Activated CD4-positive, alpha-beta T cell treated with anti-CD3 and anti-CD28 coated beads, Interleukin-2, amount 10 ng/mL, durations not matched to agents 7 days and 5 days (primary cell): Measurements from ENCODE around the gene IL7R. TPM values are rescaled to one million over a fixed set of nuclear protein-coding genes. Genes with fewer than 3 reads are reported as not detected.
"Not testable (repeated sequence)": the region's sequence is repeated elsewhere in the genome, so short reads cannot be mapped to it uniquely, and the experiment has no call there.

Experiments
- CTCF ChIA-PET: fragments of 350-600 bp; sonication (Branson Sonifier 250); formaldehyde crosslinking; loops from one replicate; lab custom pipeline; 2021; ENCODE audit warnings: antibody characterized with exemption; lab: Charles Lee
- POLR2A ChIA-PET: fragments of 350-600 bp; sonication (Branson Sonifier 250); formaldehyde crosslinking; loops from one replicate; lab custom pipeline; 2021; ENCODE audit warnings: antibody characterized with exemption; lab: Charles Lee
- DNase-seq: peaks from one replicate; pipeline ENCODE4 v3.0.0-alpha.2; 2020
- H3K27ac Mint-ChIP-seq: one replicate; pipeline ENCODE4 v1.8.0; 2021; ENCODE audit warnings: mild to moderate bottlenecking, moderate library complexity, mixed read lengths
- H3K27me3 Mint-ChIP-seq: one replicate; pipeline ENCODE4 v1.8.0; 2021; ENCODE audit warnings: mixed read lengths
- H3K36me3 Mint-ChIP-seq: one replicate; pipeline ENCODE4 v1.8.0; 2021; ENCODE audit warnings: low read depth, mixed read lengths
- H3K4me1 Mint-ChIP-seq: one replicate; pipeline ENCODE4 v1.8.0; 2021; ENCODE audit warnings: mixed read lengths
- H3K4me3 Mint-ChIP-seq: one replicate; pipeline ENCODE4 v1.8.0; 2021; ENCODE audit warnings: mild to moderate bottlenecking, moderate library complexity, mixed read lengths
- H3K9me3 Mint-ChIP-seq: one replicate; pipeline ENCODE4 v1.8.0; 2021; ENCODE audit warnings: mixed read lengths
- total RNA-seq, 2 experiments: library from RNA; stranded (reverse); gene quantifications; one replicate each; pipeline ENCODE4 v1.2.3, GENCODE V29; 2021

The IL7R gene
- total RNA-seq, 2 experiments from 2014 or later: 451 to 533 TPM

GRCh38 chr5:35878079-35878478, 21.4 kb downstream of the IL7R start:
- H3K27me3 Mint-ChIP-seq: no peaks in the 10 kb centered on the region
- H3K36me3 Mint-ChIP-seq: peaks cover 91% of the 10 kb centered on the region
- H3K4me1 Mint-ChIP-seq: peaks cover 88% of the 10 kb centered on the region
- H3K27ac Mint-ChIP-seq: peak overlapping the region; percentile 11
- ChIA-PET POLR2A (no interaction called here), CTCF (no interaction called here)
- DNase-seq: no peak
- H3K9me3 Mint-ChIP-seq: no peaks in the 10 kb centered on the region
- H3K4me3 Mint-ChIP-seq: no peak overlapping the region

- ChIA-PET POLR2A (interaction anchor here (0.7 kb wide), 1 partner anchor 95 kb away, joined by 4 read pairs; no protein-coding TSS in a partner anchor), CTCF (interaction anchor here (1.2 kb wide), 1 partner anchor 20 kb away, joined by 4 read pairs; no protein-coding TSS in a partner anchor)
- H3K36me3 Mint-ChIP-seq: peaks cover 86% of the 10 kb centered on the region
- no peaks in the 10 kb centered on the region for H3K9me3 Mint-ChIP-seq
- no peak for DNase-seq
- H3K4me3 Mint-ChIP-seq: no peak overlapping the region
- peak overlapping the region; percentile 67 for H3K27ac Mint-ChIP-seq
- H3K4me1 Mint-ChIP-seq: peaks cover 88% of the 10 kb centered on the region
- H3K27me3 Mint-ChIP-seq: no peaks in the 10 kb centered on the region
Observed at GRCh38 chr5:35879096-35879495, 22.4 kb downstream of the IL7R start.

- H3K36me3 Mint-ChIP-seq: peaks cover 82% of the 10 kb centered on the region
- ChIA-PET CTCF (interaction anchor here (1.0 to 1.3 kb wide), 4 partner anchors 10 to 47 kb away, joined by 3 to 5 read pairs (median 4); no protein-coding TSS in a partner anchor), POLR2A (interaction anchor here (0.7 kb wide), 1 partner anchor 96 kb away, joined by 4 read pairs; no protein-coding TSS in a partner anchor)
- no peak overlapping the region for H3K4me3 Mint-ChIP-seq
- no peak overlapping the region for H3K27ac Mint-ChIP-seq
- H3K9me3 Mint-ChIP-seq: no peaks in the 10 kb centered on the region
- H3K27me3 Mint-ChIP-seq: no peaks in the 10 kb centered on the region
- no peak for DNase-seq
- H3K4me1 Mint-ChIP-seq: peaks cover 87% of the 10 kb centered on the region
Observed at GRCh38 chr5:35879649-35880048, 23.0 kb downstream of the IL7R start.

- no peak for DNase-seq
- ChIA-PET POLR2A (no interaction called here), CTCF (interaction anchor here (0.7 to 1.3 kb wide), 7 partner anchors 9 to 101 kb away, joined by 3 to 6 read pairs (median 3); partner anchors contain the start of gene IL7R)
- H3K9me3 Mint-ChIP-seq: no peaks in the 10 kb centered on the region
- no peaks in the 10 kb centered on the region for H3K27me3 Mint-ChIP-seq
- peaks cover 84% of the 10 kb centered on the region for H3K4me1 Mint-ChIP-seq
- H3K4me3 Mint-ChIP-seq: no peak overlapping the region
- H3K36me3 Mint-ChIP-seq: peaks cover 77% of the 10 kb centered on the region
- peak overlapping the region; percentile 63 for H3K27ac Mint-ChIP-seq
Observed at GRCh38 chr5:35880156-35880555, 23.5 kb downstream of the IL7R start.

GRCh38 chr5:35881758-35882157, 25.1 kb downstream of the IL7R start:
- ChIA-PET CTCF (interaction anchor here (1.1 to 1.5 kb wide), 9 partner anchors 9 to 61 kb away, joined by 3 to 6 read pairs (median 4); partner anchors contain the start of gene IL7R), POLR2A (interaction anchor here (0.6 to 1.1 kb wide), 2 partner anchors 20 to 22 kb away, joined by 3 read pairs; no protein-coding TSS in a partner anchor)
- DNase-seq: no peak
- no peak overlapping the region for H3K27ac Mint-ChIP-seq
- H3K36me3 Mint-ChIP-seq: peaks cover 61% of the 10 kb centered on the region
- no peaks in the 10 kb centered on the region for H3K27me3 Mint-ChIP-seq
- no peak overlapping the region for H3K4me3 Mint-ChIP-seq
- peaks cover 69% of the 10 kb centered on the region for H3K4me1 Mint-ChIP-seq
- no peaks in the 10 kb centered on the region for H3K9me3 Mint-ChIP-seq

GRCh38 chr5:35884191-35884769, 27.6 kb downstream of the IL7R start:
- Mint-ChIP-seq H3K4me3 (no peak overlapping the region), H3K9me3 (no peaks in the 10 kb centered on the region), H3K27me3 (no peaks in the 10 kb centered on the region), H3K36me3 (peaks cover 36% of the 10 kb centered on the region), H3K4me1 (peaks cover 44% of the 10 kb centered on the region), H3K27ac (peak overlapping the region; percentile 26)
- DNase-seq: no peak
- POLR2A ChIA-PET: no interaction called here
- CTCF ChIA-PET: interaction anchor here (0.7 kb wide), 1 partner anchor 42 kb away, joined by 3 read pairs; no protein-coding TSS in a partner anchor

- H3K4me1 Mint-ChIP-seq: peaks cover 39% of the 10 kb centered on the region
- CTCF ChIA-PET: interaction anchor here (0.7 to 1.1 kb wide), 2 partner anchors 10 to 41 kb away, joined by 3 read pairs; no protein-coding TSS in a partner anchor
- H3K4me3 Mint-ChIP-seq: no peak overlapping the region
- POLR2A ChIA-PET: no interaction called here
- H3K27ac Mint-ChIP-seq: no peak overlapping the region
- H3K36me3 Mint-ChIP-seq: peaks cover 31% of the 10 kb centered on the region
- no peak for DNase-seq
- no peaks in the 10 kb centered on the region for H3K9me3 Mint-ChIP-seq
- H3K27me3 Mint-ChIP-seq: no peaks in the 10 kb centered on the region
Observed at GRCh38 chr5:35884773-35885172, 28.1 kb downstream of the IL7R start.

GRCh38 chr5:35886381-35886780, 29.7 kb downstream of the IL7R start:
- DNase-seq: no peak
- Mint-ChIP-seq H3K36me3 (peaks cover 17% of the 10 kb centered on the region), H3K27ac (no peak overlapping the region), H3K27me3 (no peaks in the 10 kb centered on the region), H3K4me3 (no peak overlapping the region), H3K4me1 (peaks cover 29% of the 10 kb centered on the region), H3K9me3 (peaks cover 2% of the 10 kb centered on the region)
- POLR2A ChIA-PET: no interaction called here
- CTCF ChIA-PET: no interaction called here

GRCh38 chr5:35887321-35888100, 30.8 kb downstream of the IL7R start:
- ChIA-PET CTCF (no interaction called here), POLR2A (no interaction called here)
- no peak overlapping the region for H3K4me3 Mint-ChIP-seq
- peaks cover 21% of the 10 kb centered on the region for H3K4me1 Mint-ChIP-seq
- peaks cover 5% of the 10 kb centered on the region for H3K9me3 Mint-ChIP-seq
- DNase-seq: no peak
- H3K27ac Mint-ChIP-seq: no peak overlapping the region
- H3K27me3 Mint-ChIP-seq: no peaks in the 10 kb centered on the region
- H3K36me3 Mint-ChIP-seq: peaks cover 11% of the 10 kb centered on the region

- H3K4me1 Mint-ChIP-seq: no peaks in the 10 kb centered on the region
- H3K36me3 Mint-ChIP-seq: no peaks in the 10 kb centered on the region
- CTCF ChIA-PET: interaction anchor here (0.9 to 1.3 kb wide), 2 partner anchors 8 to 10 kb away, joined by 3 to 4 read pairs; no protein-coding TSS in a partner anchor
- POLR2A ChIA-PET: no interaction called here
- no peak overlapping the region for H3K4me3 Mint-ChIP-seq
- H3K9me3 Mint-ChIP-seq: peaks cover 5% of the 10 kb centered on the region
- no peaks in the 10 kb centered on the region for H3K27me3 Mint-ChIP-seq
- no peak for DNase-seq
- H3K27ac Mint-ChIP-seq: no peak overlapping the region
Observed at GRCh38 chr5:35890021-35891020, 33.6 kb downstream of the IL7R start.

- H3K27me3 Mint-ChIP-seq, H3K9me3 Mint-ChIP-seq, H3K27ac Mint-ChIP-seq, H3K36me3 Mint-ChIP-seq, POLR2A ChIA-PET, H3K4me3 Mint-ChIP-seq, H3K4me1 Mint-ChIP-seq, DNase-seq: not testable (repeated sequence)
- CTCF ChIA-PET: interaction anchor here (1.3 kb wide), 2 partner anchors 10 to 11 kb away, joined by 3 to 5 read pairs; no protein-coding TSS in a partner anchor
Observed at GRCh38 chr5:35892799-35893198, 36.1 kb downstream of the IL7R start.

- H3K27ac Mint-ChIP-seq: no peak overlapping the region
- no peak for DNase-seq
- POLR2A ChIA-PET: no interaction called here
- no peaks in the 10 kb centered on the region for H3K27me3 Mint-ChIP-seq
- H3K36me3 Mint-ChIP-seq: peaks cover 2% of the 10 kb centered on the region
- no peak overlapping the region for H3K4me3 Mint-ChIP-seq
- CTCF ChIA-PET: interaction anchor here (0.9 to 1.3 kb wide), 4 partner anchors 8 to 25 kb away, joined by 3 to 5 read pairs (median 3); no protein-coding TSS in a partner anchor
- peaks cover 7% of the 10 kb centered on the region for H3K9me3 Mint-ChIP-seq
- peaks cover 7% of the 10 kb centered on the region for H3K4me1 Mint-ChIP-seq
Observed at GRCh38 chr5:35894131-35894530, 37.4 kb downstream of the IL7R start.
